Pancreas (tissue), 10 donors: ENCODE data around the gene DZIP1L. TPM values are rescaled to one million over a fixed set of nuclear protein-coding genes. Genes with fewer than 3 reads are reported as not detected.
"Not testable (repeated sequence)": the region's sequence is repeated elsewhere in the genome, so short reads cannot be mapped to it uniquely, and the experiment has no call there.

Experiments used
- ATAC-seq, 4 donors: fragments of 200-7000 bp; cut with Tn5 transposase; one replicate each; pipeline versions ENCODE4 v1.8.0 to v1.9.1; 2020; ENCODE audit warnings: mild to moderate bottlenecking in 4 of 4, moderate library complexity in 4 of 4
- DNase-seq, 6 donors: peaks; one replicate each; pipeline ENCODE4 v3.0.0-alpha.2; 2020
- FAIRE-seq: peaks from 2 replicates; lab custom pipeline; 2012; peaks lifted over from hg19 to GRCh38; lab: Jason Lieb, UNC
- H3K27ac ChIP-seq, 4 donors: fragments of 200-600 bp; sonication (generic); 1 replicate in 3 of 4; 2 replicates in 1 of 4; pipeline versions ENCODE4 v1.5.0 to v1.8.0; 2020
- H3K27me3 ChIP-seq, 4 donors: fragments of 200-600 bp; one replicate each; pipeline ENCODE4 v1.8.0; 2021
- H3K36me3 ChIP-seq, 3 donors: fragments of 200-600 bp; sonication (generic) in 1 of 3; one replicate each; pipeline versions ENCODE4 v1.5.0 to v1.8.0; 2020 to 2021
- H3K4me1 ChIP-seq, 3 donors: fragments of 200-600 bp; one replicate each; pipeline ENCODE4 v1.8.0; 2021
- H3K4me3 ChIP-seq, 4 donors: fragments of 200-600 bp; sonication (generic) in 2 of 4; one replicate each; pipeline versions ENCODE4 v1.5.0 to v1.8.0; 2020 to 2021
- H3K9me3 ChIP-seq, 4 donors: fragments of 200-600 bp; one replicate each; pipeline ENCODE4 v1.8.0; 2021
- CTCF ChIP-seq, 4 donors: fragments of 200-600 bp; sonication (generic) in 3 of 4; IDR thresholded peaks; one replicate each; pipeline versions ENCODE4 v1.5.0 to v1.8.0; 2021; ENCODE audit warnings: antibody characterized with exemption in 4 of 4
- WGBS, 2 donors: extraction: QIAGEN DNeasy Blood & Tissue Kit; methylation state at CpG; one replicate each; pipeline ENCODE4 v1.1.7; 2013; 5-methylcytosine and 5-hydroxymethylcytosine counted together
- intact Hi-C, 3 donors: fragments of 100-400 bp; cut with DNase I; formaldehyde crosslinking; loops; one replicate each; pipeline versions ENCODE4 v1.11.1 to v1.14.2; 2022
- polyA plus RNA-seq, 2 donors: library from polyadenylated mRNA; stranded (reverse); fragments of 200-250 nt; gene quantifications; one replicate each; pipeline ENCODE4 v1.2.3, GENCODE V29; 2013
- total RNA-seq, 6 donors: library from RNA; stranded (reverse); fragmentation: NEBNext Ultra II Directional in 4 of 6; extraction: Animal tissue kit (Norgen Biotek cat#: 25700) in 4 of 6; gene quantifications; one replicate each; pipeline versions ENCODE4 v1.2.1 to v1.2.4, GENCODE V29; 2021 to 2023
- donor health status: healthy with polysubstance abuse.
- donor health status: DM: no; HTN: no; CAD: no; lungs with moderate emphysema.
- donor health status: DM: no; HTN: no; CAD: no.
- donor health status: control.
- donor health status: control.
- donor health status: Bipolar disorder and iron deficiency.
- donor health status: DM: yes; HTN: yes; CAD: no.
- donor health status: DM: no; HTN: no; CAD: no.
- donor health status: DM: no; HTN: no; CAD: no.
- donor health status: DM: yes; HTN: yes; CAD: no.

Gene DZIP1L
- total and polyA plus RNA-seq, 8 donors = 6.3 to 21.7 (median 10.0) TPM

DNA sequence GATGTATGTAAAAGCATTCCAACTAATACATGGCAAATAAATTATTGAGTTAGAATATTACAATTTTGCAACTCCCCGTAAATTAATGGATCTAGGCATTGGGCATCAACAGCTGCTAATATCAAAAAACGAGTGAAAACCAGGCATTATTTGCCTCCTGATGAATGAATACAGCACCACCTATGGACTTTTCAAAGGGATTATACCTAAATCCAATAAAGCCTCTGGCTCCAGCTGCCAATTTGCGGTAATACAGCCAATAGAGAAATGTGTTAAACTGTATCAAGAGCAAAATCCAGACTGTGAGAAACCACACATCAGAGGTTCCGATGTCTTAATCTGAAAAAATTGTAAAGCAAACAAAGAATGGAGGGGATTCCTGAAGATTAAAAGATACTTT lies 33.1 kb upstream of the DZIP1L start:
- WGBS, 2 donors = 51 to 52% methylated on average over 4 of the region's 4 CpGs
- no peak for DNase-seq
- intact Hi-C loops = no loop called here
- no peaks in the 10 kb centered on the region for H3K9me3 ChIP-seq
- no peak overlapping the region for H3K4me3 ChIP-seq
- peaks cover 0 to 7% (median 0%) of the 10 kb centered on the region in 3 donors for H3K4me1 ChIP-seq
- H3K27me3 ChIP-seq = no peaks in the 10 kb centered on the region
- H3K36me3 ChIP-seq = no peaks in the 10 kb centered on the region
- no peak for ATAC-seq
- no peak for FAIRE-seq
- no peak for TF ChIP-seq CTCF (IDR thresholded peaks at IDR 0.05)
- H3K27ac ChIP-seq = no peak overlapping the region

GRCh38 chr3:138142181-138142580 lies 26.8 kb upstream of the DZIP1L start:
- H3K27ac ChIP-seq, DNase-seq, intact Hi-C loops, H3K27me3 ChIP-seq, ATAC-seq, H3K36me3 ChIP-seq, H3K4me1 ChIP-seq, H3K9me3 ChIP-seq, H3K4me3 ChIP-seq, FAIRE-seq: not testable (repeated sequence)
- WGBS, 2 donors = 94 to 95% methylated on average over 3 of the region's 3 CpGs

- no peak for TF ChIP-seq CTCF (IDR thresholded peaks at IDR 0.05)
- H3K4me1 ChIP-seq = peaks cover 0 to 7% (median 4%) of the 10 kb centered on the region in 3 donors
- H3K27ac ChIP-seq = no peak overlapping the region
- H3K9me3 ChIP-seq = no peaks in the 10 kb centered on the region
- intact Hi-C loops = no loop called here
- ATAC-seq (no peak), DNase-seq (no peak), FAIRE-seq (no peak)
- no peak overlapping the region for H3K4me3 ChIP-seq
- no peaks in the 10 kb centered on the region for H3K27me3 ChIP-seq
- H3K36me3 ChIP-seq = no peaks in the 10 kb centered on the region
Measured at GRCh38 chr3:138140940-138141339, 25.5 kb upstream of the DZIP1L start.

DNA sequence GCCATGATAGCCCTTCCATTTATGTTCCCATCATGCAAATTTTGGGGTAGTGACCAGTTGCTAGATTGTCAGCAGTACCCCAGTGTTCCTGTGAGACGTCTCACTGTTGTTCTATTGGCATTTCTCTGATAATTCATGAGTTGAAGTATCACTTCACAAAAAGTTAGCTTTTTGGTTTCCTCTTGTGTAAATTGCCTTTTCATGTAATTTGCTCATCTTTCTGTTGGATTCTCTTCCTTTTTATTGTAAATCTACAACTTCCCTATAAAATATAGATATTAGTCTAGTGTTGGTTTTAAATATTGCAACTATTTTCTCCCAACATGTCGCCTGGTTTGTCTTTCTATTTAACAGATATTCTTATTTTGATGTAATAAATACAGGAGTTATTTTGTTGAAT lies 24.3 kb upstream of the DZIP1L start:
- 44% methylated on average over 2 of the region's 2 CpGs for WGBS, 2 donors
- FAIRE-seq = no peak
- peaks cover 1 to 15% (median 11%) of the 10 kb centered on the region in 3 donors for H3K4me1 ChIP-seq
- ATAC-seq = no peak
- TF ChIP-seq CTCF (IDR thresholded peaks at IDR 0.05) = no peak
- no peak for DNase-seq
- H3K27ac ChIP-seq = no peak overlapping the region
- intact Hi-C loops = no loop called here
- H3K27me3 ChIP-seq = no peaks in the 10 kb centered on the region
- no peak overlapping the region for H3K4me3 ChIP-seq
- H3K9me3 ChIP-seq = no peaks in the 10 kb centered on the region
- H3K36me3 ChIP-seq = no peaks in the 10 kb centered on the region

- intact Hi-C loops = no loop called here
- H3K36me3 ChIP-seq = no peaks in the 10 kb centered on the region
- WGBS, 2 donors = 72 to 73% methylated on average over 2 of the region's 2 CpGs
- ATAC-seq = no peak
- no peaks in the 10 kb centered on the region for H3K9me3 ChIP-seq
- H3K4me1 ChIP-seq = peaks cover 5 to 15% (median 15%) of the 10 kb centered on the region in 3 donors
- no peak for FAIRE-seq
- no peak overlapping the region for H3K27ac ChIP-seq
- TF ChIP-seq CTCF (IDR thresholded peaks at IDR 0.05) = no peak
- H3K4me3 ChIP-seq = no peak overlapping the region
- H3K27me3 ChIP-seq = no peaks in the 10 kb centered on the region
- DNase-seq = no peak
Measured at GRCh38 chr3:138137861-138138260, 22.5 kb upstream of the DZIP1L start.
